Measurements from ENCODE around the gene COL6A2. TPM values are rescaled to one million over a fixed set of nuclear protein-coding genes. Genes with fewer than 3 reads are reported as not detected.

COL6A2 gene
- total and polyA plus RNA-seq, 2 experiments from 2014 or later: 28.4 to 89.2 TPM

GRCh38 chr21:46124083-46124925, 26.4 kb downstream of the COL6A2 start:
- H3K4me1 Mint-ChIP-seq: peaks cover 4% of the 10 kb centered on the region; the same call in 2 of the 3 replicates
- H3K27ac ChIP-seq (ENCODE audit: low read depth): no peak overlapping the region
- H3K36me3 ChIP-seq (ENCODE audit: insufficient read depth): no peaks in the 10 kb centered on the region

More at GRCh38 chr21:46124083-46124925, 26.4 kb downstream of the COL6A2 start:
- H2AFZ ChIP-seq: no peak overlapping the region
- Mint-ChIP-seq H3K27me3 (ENCODE audit: insufficient read depth, low read depth, poor library complexity) (peaks cover 12% of the 10 kb centered on the region), H3K9me3 (no peaks in the 10 kb centered on the region), H3K4me3 (no peak overlapping the region), H3K27ac (no peak overlapping the region), H3K36me3 (ENCODE audit: low read depth) (peaks cover 9% of the 10 kb centered on the region; the same call in 2 of the 3 replicates)
- H3K4me1 ChIP-seq (ENCODE audit: insufficient read depth): no peaks in the 10 kb centered on the region
- H3K27me3 ChIP-seq (ENCODE audit: insufficient read depth): no peaks in the 10 kb centered on the region
- no peaks in the 10 kb centered on the region for H3F3A ChIP-seq (replicated peaks; ENCODE audit: low read depth)
- H3K79me2 ChIP-seq (replicated peaks; ENCODE audit: insufficient read depth): no peaks in the 10 kb centered on the region
- TF ChIP-seq EZH2phosphoT487 (IDR thresholded peaks at IDR 0.05; ENCODE audit: unreplicated experiment) (no peak), ZNF331 (CRISPR knock-in tag; IDR thresholded peaks at IDR 0.05; ENCODE audit: low read depth) (no peak), REST (IDR thresholded peaks at IDR 0.05; ENCODE audit: unreplicated experiment) (no peak), NANOG (IDR thresholded peaks at IDR 0.05; ENCODE audit: borderline replicate concordance) (no peak), ETS1 (IDR thresholded peaks at IDR 0.05) (no peak), STAT1 (IDR thresholded peaks at IDR 0.05; ENCODE audit: unreplicated experiment) (no peak), POLR2AphosphoS5 (IDR thresholded peaks at IDR 0.05; ENCODE audit: low read depth) (no peak), JUNB (IDR thresholded peaks at IDR 0.05; ENCODE audit: unreplicated experiment) (no peak), ZNF114 (CRISPR knock-in tag; IDR thresholded peaks at IDR 0.05) (no peak), ZNF462 (CRISPR knock-in tag; IDR thresholded peaks at IDR 0.05) (no peak), CTCF (conservative IDR thresholded peaks at IDR 0.05; ENCODE audit: low read depth in 2 of 2) (no peak), CREB1 (CRISPR knock-in tag; IDR thresholded peaks at IDR 0.05; ENCODE audit: low read depth) (no peak), EZH2 (IDR thresholded peaks at IDR 0.05; ENCODE audit: low read depth, unreplicated experiment) (no peak)
- H3K4me2 ChIP-seq: no peak overlapping the region
- no peaks in the 10 kb centered on the region for H4K20me1 ChIP-seq (replicated peaks; ENCODE audit: insufficient read depth)
- ATAC-seq (no peak), DNase-seq (ENCODE audit: low spot score) (no peak)
- no peaks in the 10 kb centered on the region for H3K9me2 ChIP-seq (ENCODE audit: insufficient read depth)
- no peak overlapping the region for H3K4me3 ChIP-seq

All from GM23338 (cell line).